HepG2 (cell line): ENCODE data around the gene LRRC45. TPM values are rescaled to one million over a fixed set of nuclear protein-coding genes. Genes with fewer than 3 reads are reported as not detected.

Experiments used
- ATF2 ChIP-seq: sonication (generic); formaldehyde crosslinking; IDR thresholded peaks from 2 replicates; pipeline ENCODE4 v1.4.0; 2020; ENCODE audit warnings: missing genetic modification reagents
- ATF6 ChIP-seq: sonication (generic); formaldehyde crosslinking; conservative IDR thresholded peaks from 2 replicates; pipeline ENCODE4 v1.4.0; 2020; ENCODE audit warnings: missing genetic modification reagents
- CEBPB ChIP-seq: IDR thresholded peaks from 2 replicates; pipeline ENCODE4 v1.6.1; 2011; ENCODE audit warnings: low read depth, low read length, improper control_type of control experiment, borderline replicate concordance
- ESRRA ChIP-seq: sonication (generic); formaldehyde crosslinking; IDR thresholded peaks from 2 replicates; pipeline ENCODE4 v1.5.1; 2020; ENCODE audit warnings: mild to moderate bottlenecking, low read depth, missing genetic modification reagents
- IRF9 ChIP-seq: sonication (generic); formaldehyde crosslinking; IDR thresholded peaks from 2 replicates; pipeline ENCODE4 v1.8.0; 2022; ENCODE audit warnings: missing genetic modification reagents, mild to moderate bottlenecking, borderline replicate concordance
- PCBP1 ChIP-seq: fragments of 200-400 bp; formaldehyde crosslinking; IDR thresholded peaks from 2 replicates; pipeline ENCODE4 v1.6.1; 2017; ENCODE audit warnings: mild to moderate bottlenecking, low read depth, low read length, borderline replicate concordance
- PRDM15 ChIP-seq: sonication (generic); formaldehyde crosslinking; IDR thresholded peaks from 2 replicates; pipeline ENCODE4 v1.4.0; 2020; ENCODE audit warnings: missing genetic modification reagents
- RBM39 ChIP-seq: fragments of 200-400 bp; formaldehyde crosslinking; IDR thresholded peaks from one replicate; pipeline ENCODE4 v1.6.1; 2018; ENCODE audit warnings: antibody characterized with exemption, mild to moderate bottlenecking, low read depth, low read length; ENCODE audit not compliant: poor library complexity, severe bottlenecking
- REPIN1 ChIP-seq: sonication (generic); formaldehyde crosslinking; IDR thresholded peaks from 2 replicates; pipeline ENCODE4 v1.8.0; 2022; ENCODE audit warnings: missing genetic modification reagents, low read depth, mild to moderate bottlenecking, borderline replicate concordance
- SATB2 ChIP-seq: sonication (generic); formaldehyde crosslinking; IDR thresholded peaks from 2 replicates; pipeline ENCODE4 v1.5.0; 2020; ENCODE audit warnings: missing genetic modification reagents
- SSRP1 ChIP-seq: IDR thresholded peaks from 2 replicates; pipeline ENCODE4 v1.6.1; 2016; ENCODE audit warnings: control low read depth
- WIZ ChIP-seq: sonication (generic); formaldehyde crosslinking; IDR thresholded peaks from 2 replicates; pipeline ENCODE4 v1.5.1; 2020; ENCODE audit warnings: mild to moderate bottlenecking, missing genetic modification reagents
- ZNF10 ChIP-seq: sonication (generic); formaldehyde crosslinking; IDR thresholded peaks from 2 replicates; pipeline ENCODE4 v1.4.0; 2020; ENCODE audit warnings: mild to moderate bottlenecking, low read depth, missing genetic modification reagents, borderline replicate concordance
- ZNF552 ChIP-seq: sonication (generic); formaldehyde crosslinking; IDR thresholded peaks from 2 replicates; pipeline ENCODE4 v1.9.0; 2022; ENCODE audit warnings: missing genetic modification reagents, mild to moderate bottlenecking, borderline replicate concordance
- ZNF724P ChIP-seq: sonication (generic); formaldehyde crosslinking; IDR thresholded peaks from 2 replicates; pipeline ENCODE4 v1.8.0; 2022; ENCODE audit warnings: missing genetic modification reagents, borderline replicate concordance
- ZNF737 ChIP-seq: sonication (generic); formaldehyde crosslinking; IDR thresholded peaks from 2 replicates; pipeline ENCODE4 v1.5.0; 2020; ENCODE audit warnings: missing genetic modification reagents, mild to moderate bottlenecking, borderline replicate concordance
- ZUFSP ChIP-seq: sonication (generic); formaldehyde crosslinking; IDR thresholded peaks from 2 replicates; pipeline ENCODE4 v1.9.0; 2021; ENCODE audit warnings: missing genetic modification reagents, mild to moderate bottlenecking, borderline replicate concordance
- polyA plus RNA-seq, 8 experiments: library from polyadenylated mRNA; depleted of rRNA in 3 of 8; stranded (reverse) in 7 of 8; unstranded in 1 of 8; fragments of >200 nt; fragmentation: Illumina TruSeq in 4 of 8; extraction: Trizol in 4 of 8; gene quantifications; 2 replicates each; pipeline versions ENCODE4 v1.2.1 to v1.2.3, GENCODE V29; 2011 to 2016; ENCODE audit warnings: low read depth in 4 of 8, missing spikeins in 1 of 8, mixed read lengths in 1 of 8; ENCODE audit not compliant: insufficient read depth in 1 of 8
- total RNA-seq, 5 experiments: library from RNA; depleted of rRNA; stranded (reverse); fragments of >200 nt; fragmentation: Illumina TruSeq; extraction: Trizol; gene quantifications; 2 replicates each; pipeline ENCODE4 v1.2.3, GENCODE V29; 2016; ENCODE audit warnings: low read depth in 1 of 5

The LRRC45 gene
- total and polyA plus RNA-seq, 2 of the 13 experiments (the other 11 are each of a cell fraction or from before 2014, with no cell fraction given): 11.6 to 48.1 TPM

GRCh38 chr17:82019690-82020571 lies 3.2 kb upstream of the LRRC45 start (continued):
- TF ChIP-seq PCBP1: peak; percentile 72
- TF ChIP-seq IRF9 (CRISPR knock-in tag): peak; percentile 18; the same call in 1 of the 2 replicates
- TF ChIP-seq ZUFSP (CRISPR knock-in tag): no peak
- TF ChIP-seq ATF2 (CRISPR knock-in tag): peak; percentile 59; the same call in 1 of the 2 replicates
- TF ChIP-seq SSRP1 (CRISPR knock-in tag): 0 out of 2 replicates have a peak, but pooled peaks have one; percentile 37
- no peak for TF ChIP-seq ZNF737 (CRISPR knock-in tag)
- TF ChIP-seq REPIN1 (CRISPR knock-in tag): no peak
- TF ChIP-seq WIZ (CRISPR knock-in tag): no peak
- TF ChIP-seq ZNF10 (CRISPR knock-in tag): no peak
- TF ChIP-seq PRDM15 (CRISPR knock-in tag): no peak
- no peak for TF ChIP-seq ATF6 (CRISPR knock-in tag)
- no peak for TF ChIP-seq CEBPB
- TF ChIP-seq SATB2 (CRISPR knock-in tag): no peak
- TF ChIP-seq ZNF552 (CRISPR knock-in tag): no peak
- no peak for TF ChIP-seq ZNF724P (CRISPR knock-in tag)
- peak; percentile 98 for TF ChIP-seq RBM39
- 0 out of 2 replicates have a peak, but pooled peaks have one; percentile 53 for TF ChIP-seq ESRRA
